Tibial nerve (tissue), 4 donors: ENCODE results near the gene LRRC61. TPM values are rescaled to one million over a fixed set of nuclear protein-coding genes. Genes with fewer than 3 reads are reported as not detected.
A peak's percentile ranks its signal among the peaks of the same experiment; 100 is the strongest.

Source experiments
- DNase-seq, 2 donors: peaks; one replicate each; pipeline ENCODE4 v3.0.0-alpha.2; 2019; ENCODE audit warnings: low spot score in 2 of 2
- H3K27ac ChIP-seq, 4 donors: fragments of 200-600 bp; sonication (generic) in 3 of 4; one replicate each; pipeline ENCODE4 v1.5.1; 2017 to 2019; ENCODE audit warnings: mild to moderate bottlenecking in 1 of 4
- H3K27me3 ChIP-seq, 2 donors: fragments of 200-600 bp; sonication (generic) in 1 of 2; one replicate each; pipeline versions ENCODE4 v1.5.1 to v1.6.0; 2017 to 2019
- H3K36me3 ChIP-seq, 3 donors: fragments of 200-600 bp; sonication (generic); one replicate each; pipeline ENCODE4 v1.5.1; 2018 to 2019
- H3K4me1 ChIP-seq, 4 donors: fragments of 200-600 bp; sonication (generic) in 3 of 4; one replicate each; pipeline ENCODE4 v1.5.1; 2017 to 2019
- H3K4me3 ChIP-seq, 4 donors: fragments of 200-600 bp; sonication (generic) in 3 of 4; one replicate each; pipeline ENCODE4 v1.5.1; 2017 to 2019; ENCODE audit warnings: mild to moderate bottlenecking in 1 of 4, moderate library complexity in 1 of 4
- H3K9me3 ChIP-seq, 4 donors: fragments of 200-600 bp; sonication (generic) in 3 of 4; one replicate each; pipeline ENCODE4 v1.5.1; 2017 to 2019
- CTCF ChIP-seq, 5 experiments: fragments of 200-600 bp in 3 of 5; fragments of 450-650 bp in 2 of 5; sonication (generic) in 3 of 5; IDR thresholded peaks; one replicate each; pipeline ENCODE4 v1.5.1; 2016 to 2019; ENCODE audit warnings: antibody characterized with exemption in 5 of 5, mild to moderate bottlenecking in 3 of 5, moderate library complexity in 2 of 5
- EP300 ChIP-seq, 2 donors: sonication (generic); formaldehyde crosslinking; IDR thresholded peaks; one replicate each; pipeline ENCODE4 v1.6.1; 2017; ENCODE audit warnings: antibody characterized with exemption in 2 of 2, mild to moderate bottlenecking in 1 of 2
- POLR2A ChIP-seq, 2 donors: fragments of 450-650 bp; IDR thresholded peaks; one replicate each; pipeline ENCODE4 v1.6.1; 2017; ENCODE audit warnings: antibody characterized with exemption in 2 of 2, mild to moderate bottlenecking in 2 of 2, moderate library complexity in 2 of 2
- WGBS, 2 donors: methylation state at CpG; one replicate each; pipeline ENCODE4 v1.1.5; 2018; 5-methylcytosine and 5-hydroxymethylcytosine counted together
- total RNA-seq, 4 donors: library from RNA; depleted of rRNA; stranded (reverse); fragments of >200 nt; gene quantifications; one replicate each; pipeline ENCODE4 v1.1.0, GENCODE V29; 2016

The LRRC61 gene
- total RNA-seq, 4 donors from 2014 or later, result 7.9 to 19.3 (median 9.6) TPM

DNA sequence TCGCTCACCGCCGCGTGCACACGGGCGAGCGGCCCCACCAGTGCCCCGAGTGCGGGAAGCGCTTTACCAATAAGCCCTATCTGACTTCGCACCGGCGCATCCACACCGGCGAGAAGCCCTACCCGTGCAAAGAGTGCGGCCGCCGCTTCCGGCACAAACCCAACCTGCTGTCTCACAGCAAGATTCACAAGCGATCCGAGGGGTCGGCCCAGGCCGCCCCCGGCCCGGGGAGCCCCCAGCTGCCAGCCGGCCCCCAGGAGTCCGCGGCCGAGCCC lies 48.8 kb downstream of the LRRC61 start:
- Histone ChIP-seq H3K4me1 (peaks cover 0 to 66% (median 24%) of the 10 kb centered on the region in 4 donors), H3K27ac (no peak overlapping the region), H3K27me3 (no peaks in the 10 kb centered on the region), H3K9me3 (no peaks in the 10 kb centered on the region), H3K36me3 (peaks cover 0 to 57% (median 0%) of the 10 kb centered on the region in 3 donors), H3K4me3 (no peak overlapping the region)
- no peak for TF ChIP-seq CTCF (IDR thresholded peaks at IDR 0.05)
- no peak for TF ChIP-seq POLR2A (IDR thresholded peaks at IDR 0.05)
- 87% methylated on average over 10 of the region's 30 CpGs; no CpG with 5 or more reads in 1 of the 2 donors for WGBS, 2 donors
- DNase-seq, result no peak

GRCh38 chr7:150372271-150373048 lies 49.3 kb downstream of the LRRC61 start:
- Histone ChIP-seq H3K27me3 (no peaks in the 10 kb centered on the region), H3K4me3 (no peak overlapping the region), H3K36me3 (peaks cover 0 to 57% (median 0%) of the 10 kb centered on the region in 3 donors), H3K4me1 (peaks cover 0 to 69% (median 25%) of the 10 kb centered on the region in 4 donors), H3K9me3 (no peaks in the 10 kb centered on the region), H3K27ac (peak overlapping the region in 1 of 4 donors; percentile 24)
- DNase-seq, result no peak
- WGBS, 2 donors, result 85 to 88% methylated on average over 71 to 74 of the region's 79 CpGs
- no peak for TF ChIP-seq POLR2A (IDR thresholded peaks at IDR 0.05)
- no peak for TF ChIP-seq EP300 (IDR thresholded peaks at IDR 0.05)
- no peak for TF ChIP-seq CTCF (IDR thresholded peaks at IDR 0.05)

DNA sequence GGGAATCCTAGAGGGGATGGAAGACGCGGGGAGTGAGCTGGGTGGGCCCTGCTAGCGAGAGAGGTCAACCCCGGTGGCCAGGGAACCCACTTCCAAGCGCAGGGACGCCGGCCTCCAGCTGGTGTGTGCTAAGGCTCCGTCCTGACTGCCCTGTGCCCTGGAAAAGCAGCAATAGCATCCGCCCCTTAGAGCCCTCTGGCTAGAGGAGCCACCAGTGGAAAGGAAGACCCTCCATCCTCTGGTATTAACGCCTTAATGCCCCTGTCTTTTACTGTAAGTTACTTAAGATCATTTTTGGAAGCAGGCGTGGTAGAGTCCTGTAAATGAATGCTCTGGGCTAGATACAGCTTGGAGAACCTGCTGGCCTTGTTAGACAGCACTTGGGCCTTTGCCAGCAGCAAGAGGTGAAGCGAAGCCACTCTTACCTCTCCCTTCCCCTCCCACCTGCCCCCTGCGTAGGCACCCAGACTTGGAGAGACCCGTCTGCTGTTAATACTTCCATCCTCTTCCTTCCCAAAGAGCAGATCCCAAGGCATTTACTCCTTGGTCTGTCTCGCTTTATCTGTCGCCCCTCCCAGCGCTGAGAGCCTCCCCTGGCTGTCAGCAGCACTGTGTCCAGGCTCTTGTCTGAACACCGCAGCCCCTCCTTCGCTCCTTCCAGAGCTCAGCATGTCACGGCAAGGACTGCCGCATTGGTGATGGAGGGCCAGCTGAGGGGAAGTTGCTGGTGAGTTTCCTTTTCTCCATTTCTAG lies 50.1 kb downstream of the LRRC61 start:
- Histone ChIP-seq H3K9me3 (no peaks in the 10 kb centered on the region), H3K36me3 (peaks cover 0 to 57% (median 0%) of the 10 kb centered on the region in 3 donors), H3K27me3 (no peaks in the 10 kb centered on the region), H3K4me3 (no peak overlapping the region), H3K27ac (peak overlapping the region in 1 of 4 donors; percentile 24), H3K4me1 (peaks cover 0 to 69% (median 23%) of the 10 kb centered on the region in 4 donors)
- no peak for DNase-seq
- WGBS, 2 donors, result 80 to 83% methylated on average over 21 of the region's 21 CpGs
- no peak for TF ChIP-seq EP300 (IDR thresholded peaks at IDR 0.05)
- no peak for TF ChIP-seq CTCF (IDR thresholded peaks at IDR 0.05)
- TF ChIP-seq POLR2A (IDR thresholded peaks at IDR 0.05), result no peak

- no peak overlapping the region for H3K27ac ChIP-seq
- no peaks in the 10 kb centered on the region for H3K27me3 ChIP-seq
- H3K36me3 ChIP-seq, result peaks cover 0 to 57% (median 0%) of the 10 kb centered on the region in 3 donors
- WGBS, 2 donors, result 87 to 90% methylated on average over 3 to 4 of the region's 4 CpGs
- DNase-seq, result no peak
- H3K4me1 ChIP-seq, result peaks cover 0 to 74% (median 22%) of the 10 kb centered on the region in 4 donors
- no peak overlapping the region for H3K4me3 ChIP-seq
- no peaks in the 10 kb centered on the region for H3K9me3 ChIP-seq
- no peak for TF ChIP-seq CTCF (IDR thresholded peaks at IDR 0.05)
- TF ChIP-seq POLR2A (IDR thresholded peaks at IDR 0.05), result no peak
- no peak for TF ChIP-seq EP300 (IDR thresholded peaks at IDR 0.05)
Measured at GRCh38 chr7:150374026-150374425, 50.9 kb downstream of the LRRC61 start.

GRCh38 chr7:150374472-150374871 lies 51.3 kb downstream of the LRRC61 start:
- Histone ChIP-seq H3K27ac (no peak overlapping the region), H3K27me3 (no peaks in the 10 kb centered on the region), H3K9me3 (no peaks in the 10 kb centered on the region), H3K4me1 (peaks cover 0 to 70% (median 19%) of the 10 kb centered on the region in 4 donors), H3K36me3 (peaks cover 0 to 57% (median 0%) of the 10 kb centered on the region in 3 donors), H3K4me3 (no peak overlapping the region)
- TF ChIP-seq POLR2A (IDR thresholded peaks at IDR 0.05) (no peak), CTCF (IDR thresholded peaks at IDR 0.05) (no peak), EP300 (IDR thresholded peaks at IDR 0.05) (no peak)
- WGBS, 2 donors, result 91 to 94% methylated on average over 5 of the region's 5 CpGs
- no peak for DNase-seq
